Smooth muscle cell (in vitro differentiated cells): ENCODE measurements around the gene PLPP4. TPM values are rescaled to one million over a fixed set of nuclear protein-coding genes. Genes with fewer than 3 reads are reported as not detected.

Source experiments
- DNase-seq: peaks from one replicate; lab custom pipeline; 2025; ENCODE audit not compliant: unreplicated experiment; lab: John Stamatoyannopoulos, UW
- H2AFZ ChIP-seq: fragments of 200-600 bp; sonication (generic); 2 replicates; pipeline ENCODE4 v1.6.0; 2016; ENCODE audit warnings: antibody characterized with exemption, low read depth, mild to moderate bottlenecking
- H3F3A ChIP-seq: fragments of 200-600 bp; sonication (generic); 2 replicates; pipeline ENCODE4 v1.6.0; 2017; ENCODE audit warnings: antibody characterized with exemption, low read depth
- H3K27ac ChIP-seq: fragments of 200-600 bp; sonication (generic); 2 replicates; pipeline ENCODE4 v1.5.1; 2016; ENCODE audit warnings: low read depth, mild to moderate bottlenecking
- H3K27me3 ChIP-seq: fragments of 200-600 bp; sonication (generic); 2 replicates; pipeline ENCODE4 v1.6.1; 2016; ENCODE audit warnings: low read depth, mild to moderate bottlenecking
- H3K36me3 ChIP-seq: fragments of 200-600 bp; sonication (generic); 2 replicates; pipeline ENCODE4 v1.5.1; 2016; ENCODE audit warnings: low read depth
- H3K4me1 ChIP-seq: fragments of 200-600 bp; sonication (generic); 2 replicates; pipeline ENCODE4 v1.5.1; 2016; ENCODE audit warnings: low read depth
- H3K4me2 ChIP-seq: fragments of 200-600 bp; sonication (generic); 2 replicates; pipeline ENCODE4 v1.6.0; 2016; ENCODE audit warnings: mild to moderate bottlenecking
- H3K4me3 ChIP-seq: fragments of 200-600 bp; sonication (generic); 2 replicates; pipeline ENCODE4 v1.5.1; 2016; ENCODE audit warnings: mild to moderate bottlenecking
- H3K79me2 ChIP-seq: fragments of 200-600 bp; sonication (generic); 2 replicates; pipeline ENCODE4 v1.6.0; 2016; ENCODE audit warnings: low read depth, mild to moderate bottlenecking
- H3K9ac ChIP-seq: fragments of 200-600 bp; sonication (generic); 2 replicates; pipeline ENCODE4 v1.6.0; 2016; ENCODE audit warnings: low read depth
- H3K9me3 ChIP-seq: fragments of 200-600 bp; sonication (generic); replicated peaks from 2 replicates; pipeline ENCODE4 v1.5.1; 2016; ENCODE audit warnings: low read depth
- H4K20me1 ChIP-seq: fragments of 200-600 bp; sonication (generic); 2 replicates; pipeline ENCODE4 v1.6.0; 2016; ENCODE audit warnings: low read depth
- WGBS: methylation state at CpG from one replicate; pipeline ENCODE4 v1.1.7; 2016; ENCODE audit warnings: low lambda C conversion rate; 5-methylcytosine and 5-hydroxymethylcytosine counted together
- polyA plus RNA-seq: library from polyadenylated mRNA; unstranded; fragments of >200 nt; fragmentation: Nextera tagmentation; extraction: Ambion mirVana; gene quantifications from 2 replicates; pipeline ENCODE4 v1.2.1, GENCODE V29; 2016
- total RNA-seq: library from RNA; depleted of rRNA; stranded (reverse); fragments of >200 nt; gene quantifications from 2 replicates; pipeline ENCODE4 v1.2.3, GENCODE V29; 2014
- TF ChIP-seq, protein P1 (sequence below): fragments of 200-600 bp; sonication (generic); IDR thresholded peaks from 2 replicates; pipeline ENCODE4 v1.5.1; 2017; ENCODE audit warnings: borderline replicate concordance, mild to moderate bottlenecking, antibody characterized with exemption; ENCODE audit not compliant: insufficient read depth, poor library complexity, severe bottlenecking

The PLPP4 gene
- total and polyA plus RNA-seq, 2 experiments from 2014 or later, result 27.2 to 33.5 TPM

DNA sequence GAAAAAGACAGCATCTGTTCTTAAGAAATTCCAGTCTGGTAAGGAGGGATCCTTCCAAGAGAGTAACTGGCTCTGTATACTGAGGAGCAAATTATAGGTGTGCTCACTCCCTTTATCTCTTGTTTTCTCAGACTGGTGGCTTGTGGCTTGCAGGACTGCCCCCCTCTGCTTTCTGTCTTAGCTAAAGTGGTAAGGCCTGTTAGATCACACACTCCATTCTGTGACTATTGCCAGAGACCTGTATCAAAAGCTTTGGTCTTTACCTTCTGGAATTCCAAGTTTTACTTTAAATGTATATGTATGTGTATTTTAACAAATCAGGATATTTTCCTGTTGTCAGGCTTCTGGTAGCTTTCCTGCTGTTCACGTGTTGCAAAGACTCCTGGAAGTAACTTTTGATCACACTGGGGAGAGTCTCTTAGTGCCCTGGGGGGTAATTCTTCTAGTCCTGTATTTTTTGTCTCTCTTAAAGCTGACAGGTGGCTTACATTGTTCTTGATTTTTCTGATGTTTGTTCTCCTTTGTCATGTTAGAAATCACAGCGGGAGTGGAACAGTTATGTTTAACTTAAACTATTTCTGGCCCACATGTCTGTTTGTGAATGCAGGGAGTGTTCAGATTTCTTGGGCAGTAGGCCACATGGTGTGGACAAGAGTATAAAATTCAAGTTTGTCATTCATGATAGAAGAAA is 99.0 kb downstream of the PLPP4 start:
- TF ChIP-seq, protein P1, sequence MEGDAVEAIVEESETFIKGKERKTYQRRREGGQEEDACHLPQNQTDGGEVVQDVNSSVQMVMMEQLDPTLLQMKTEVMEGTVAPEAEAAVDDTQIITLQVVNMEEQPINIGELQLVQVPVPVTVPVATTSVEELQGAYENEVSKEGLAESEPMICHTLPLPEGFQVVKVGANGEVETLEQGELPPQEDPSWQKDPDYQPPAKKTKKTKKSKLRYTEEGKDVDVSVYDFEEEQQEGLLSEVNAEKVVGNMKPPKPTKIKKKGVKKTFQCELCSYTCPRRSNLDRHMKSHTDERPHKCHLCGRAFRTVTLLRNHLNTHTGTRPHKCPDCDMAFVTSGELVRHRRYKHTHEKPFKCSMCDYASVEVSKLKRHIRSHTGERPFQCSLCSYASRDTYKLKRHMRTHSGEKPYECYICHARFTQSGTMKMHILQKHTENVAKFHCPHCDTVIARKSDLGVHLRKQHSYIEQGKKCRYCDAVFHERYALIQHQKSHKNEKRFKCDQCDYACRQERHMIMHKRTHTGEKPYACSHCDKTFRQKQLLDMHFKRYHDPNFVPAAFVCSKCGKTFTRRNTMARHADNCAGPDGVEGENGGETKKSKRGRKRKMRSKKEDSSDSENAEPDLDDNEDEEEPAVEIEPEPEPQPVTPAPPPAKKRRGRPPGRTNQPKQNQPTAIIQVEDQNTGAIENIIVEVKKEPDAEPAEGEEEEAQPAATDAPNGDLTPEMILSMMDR, result no peak
- Histone ChIP-seq H3K27me3 (no peaks in the 10 kb centered on the region), H4K20me1 (peaks cover 4% of the 10 kb centered on the region), H2AFZ (no peak overlapping the region), H3K4me2 (no peak overlapping the region), H3K27ac (no peak overlapping the region), H3K9me3 (no peaks in the 10 kb centered on the region), H3K36me3 (no peaks in the 10 kb centered on the region), H3K4me3 (no peak overlapping the region), H3F3A (no peaks in the 10 kb centered on the region), H3K4me1 (peaks cover 19% of the 10 kb centered on the region), H3K9ac (no peak overlapping the region), H3K79me2 (no peaks in the 10 kb centered on the region)
- DNase-seq, result no peak
- 27% methylated on average over 2 of the region's 2 CpGs for WGBS

DNA sequence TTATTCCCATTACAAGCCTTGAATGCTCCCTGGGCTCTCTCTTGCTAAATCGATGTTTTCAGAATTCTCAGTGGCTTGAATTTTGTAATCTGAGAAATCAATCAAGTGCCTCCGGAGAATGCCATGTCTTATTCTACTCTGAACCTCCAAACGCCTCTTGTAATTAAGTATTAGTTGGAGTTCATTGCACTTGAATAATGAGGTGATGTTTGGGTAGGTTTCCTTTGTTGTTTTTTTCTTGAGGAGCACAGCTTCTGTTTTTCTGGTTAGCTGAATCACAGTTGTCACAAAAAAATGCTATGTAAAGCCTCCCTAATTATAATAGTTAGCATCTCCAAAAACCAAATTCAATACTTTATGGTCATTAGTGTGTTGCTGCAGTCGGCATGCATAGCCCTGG is 100.3 kb downstream of the PLPP4 start:
- H3K9ac ChIP-seq, result no peak overlapping the region
- H4K20me1 ChIP-seq, result peaks cover 4% of the 10 kb centered on the region
- WGBS, result 82% methylated on average over 4 of the region's 4 CpGs
- H3K27me3 ChIP-seq, result no peaks in the 10 kb centered on the region
- TF ChIP-seq, protein P1, result no peak
- no peaks in the 10 kb centered on the region for H3K36me3 ChIP-seq
- H3F3A ChIP-seq, result no peaks in the 10 kb centered on the region
- no peak overlapping the region for H3K27ac ChIP-seq
- H3K9me3 ChIP-seq, result no peaks in the 10 kb centered on the region
- no peaks in the 10 kb centered on the region for H3K79me2 ChIP-seq
- H3K4me1 ChIP-seq, result peaks cover 19% of the 10 kb centered on the region
- no peak overlapping the region for H3K4me2 ChIP-seq
- H2AFZ ChIP-seq, result no peak overlapping the region
- DNase-seq, result no peak
- H3K4me3 ChIP-seq, result no peak overlapping the region

DNA sequence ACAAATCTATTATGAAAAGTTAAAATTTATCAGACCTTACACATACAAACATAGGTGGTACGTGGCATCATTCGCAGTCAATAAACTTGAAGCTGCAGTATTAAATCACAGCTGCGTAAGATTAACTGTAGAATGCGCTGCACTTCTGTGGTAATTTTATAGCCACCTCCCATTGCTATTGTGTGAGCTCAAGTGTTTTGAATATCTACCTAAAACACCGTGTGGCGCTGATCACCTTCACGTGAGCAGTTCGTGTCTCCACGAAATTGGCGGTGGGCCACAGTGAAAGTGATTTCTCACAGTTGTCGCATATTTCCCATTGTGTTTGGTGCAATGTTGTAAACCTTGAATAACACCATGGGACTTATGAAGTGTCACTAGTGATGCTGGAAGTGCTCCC is 102.8 kb downstream of the PLPP4 start:
- Histone ChIP-seq H3K9me3 (no peaks in the 10 kb centered on the region), H3K4me2 (no peak overlapping the region), H3K9ac (no peak overlapping the region), H3K36me3 (no peaks in the 10 kb centered on the region), H3K4me3 (no peak overlapping the region), H4K20me1 (peaks cover 4% of the 10 kb centered on the region), H3K27ac (no peak overlapping the region), H3K4me1 (peaks cover 19% of the 10 kb centered on the region), H3K27me3 (no peaks in the 10 kb centered on the region), H2AFZ (no peak overlapping the region), H3F3A (no peaks in the 10 kb centered on the region), H3K79me2 (no peaks in the 10 kb centered on the region)
- TF ChIP-seq, protein P1, result no peak
- 94% methylated on average over 11 of the region's 11 CpGs for WGBS
- DNase-seq, result no peak

DNA sequence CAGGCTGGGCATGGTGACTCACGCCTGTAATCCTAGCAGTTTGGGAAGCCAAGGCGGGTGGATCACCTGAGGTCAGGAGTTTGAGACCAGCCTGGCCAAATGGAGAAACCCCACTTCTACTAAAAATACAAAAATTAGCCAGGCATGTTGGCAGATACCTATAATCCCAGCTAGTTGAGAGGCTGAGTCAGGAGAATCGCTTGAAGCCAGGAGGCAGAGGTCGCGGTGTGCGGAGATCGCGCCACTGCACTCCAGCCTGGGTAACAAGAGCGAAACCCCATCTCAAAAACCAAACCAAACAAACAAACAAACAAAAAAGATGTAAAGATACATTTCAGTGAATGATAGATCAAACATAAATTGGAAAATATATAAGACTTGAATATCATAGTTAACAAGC is 105.9 kb downstream of the PLPP4 start:
- no peaks in the 10 kb centered on the region for H3K36me3 ChIP-seq
- no peak overlapping the region for H2AFZ ChIP-seq
- no peak overlapping the region for H3K9ac ChIP-seq
- no peak overlapping the region for H3K4me3 ChIP-seq
- no peaks in the 10 kb centered on the region for H3K79me2 ChIP-seq
- no peaks in the 10 kb centered on the region for H3F3A ChIP-seq
- no peaks in the 10 kb centered on the region for H4K20me1 ChIP-seq
- no peak overlapping the region for H3K4me2 ChIP-seq
- no peaks in the 10 kb centered on the region for H3K27me3 ChIP-seq
- WGBS, result over 99% methylated on average over 9 of the region's 9 CpGs
- TF ChIP-seq, protein P1, result no peak
- H3K4me1 ChIP-seq, result peaks cover 1% of the 10 kb centered on the region
- H3K27ac ChIP-seq, result no peak overlapping the region
- no peak for DNase-seq
- H3K9me3 ChIP-seq, result no peaks in the 10 kb centered on the region
